Parathyroid adenoma (tissue), 2 donors: ENCODE data around the gene FOXN3.

ENCODE experiments used
- H2AFZ ChIP-seq: fragments of 300-600 bp; sonication (generic); one replicate; pipeline ENCODE4 v1.7.0; 2017; ENCODE audit warnings: antibody characterized with exemption, mild to moderate bottlenecking
- H3K27ac ChIP-seq: fragments of 300-600 bp; sonication (generic); one replicate; pipeline ENCODE4 v1.7.0; 2017
- H3K27me3 ChIP-seq: fragments of 300-600 bp; sonication (generic); one replicate; pipeline ENCODE4 v1.7.0; 2017; ENCODE audit warnings: low read length; ENCODE audit not compliant: control insufficient read depth, insufficient read depth
- H3K36me3 ChIP-seq: fragments of 300-600 bp; sonication (generic); one replicate; pipeline ENCODE4 v1.7.0; 2017; ENCODE audit warnings: low read length; ENCODE audit not compliant: control insufficient read depth, insufficient read depth
- H3K4me1 ChIP-seq: fragments of 300-600 bp; sonication (generic); one replicate; pipeline ENCODE4 v1.7.0; 2017; ENCODE audit warnings: control low read depth
- H3K4me2 ChIP-seq: fragments of 300-600 bp; sonication (generic); one replicate; pipeline ENCODE4 v1.7.0; 2017; ENCODE audit warnings: low read length
- H3K4me3 ChIP-seq: fragments of 300-600 bp; sonication (generic); one replicate; pipeline ENCODE4 v1.7.0; 2017; ENCODE audit warnings: low read depth, low read length
- H3K79me2 ChIP-seq: fragments of 300-600 bp; sonication (generic); one replicate; pipeline ENCODE4 v1.7.0; 2017; ENCODE audit warnings: control low read depth
- H3K9ac ChIP-seq: fragments of 300-600 bp; sonication (generic); one replicate; pipeline ENCODE4 v1.7.0; 2017; ENCODE audit warnings: mild to moderate bottlenecking
- H3K9me3 ChIP-seq: fragments of 300-600 bp; sonication (generic); one replicate; pipeline ENCODE4 v1.7.0; 2017; ENCODE audit warnings: low read length; ENCODE audit not compliant: control insufficient read depth
- CTCF ChIP-seq: fragments of 300-600 bp; sonication (generic); IDR thresholded peaks from one replicate; pipeline ENCODE4 v1.7.0; 2017; ENCODE audit warnings: antibody characterized with exemption, mild to moderate bottlenecking
- donor health status: primary hyperparathyroidism.

Gene FOXN3

GRCh38 chr14:89356927-89357326 is 60.1 kb downstream of the FOXN3 start:
- Histone ChIP-seq H2AFZ (no peak overlapping the region), H3K79me2 (peaks cover 13% of the 10 kb centered on the region), H3K36me3 (no peaks in the 10 kb centered on the region), H3K4me1 (peaks cover 9% of the 10 kb centered on the region), H3K4me2 (no peak overlapping the region), H3K9ac (no peak overlapping the region), H3K4me3 (no peak overlapping the region), H3K9me3 (no peaks in the 10 kb centered on the region), H3K27ac (no peak overlapping the region), H3K27me3 (no peaks in the 10 kb centered on the region)
- TF ChIP-seq CTCF: no peak

DNA sequence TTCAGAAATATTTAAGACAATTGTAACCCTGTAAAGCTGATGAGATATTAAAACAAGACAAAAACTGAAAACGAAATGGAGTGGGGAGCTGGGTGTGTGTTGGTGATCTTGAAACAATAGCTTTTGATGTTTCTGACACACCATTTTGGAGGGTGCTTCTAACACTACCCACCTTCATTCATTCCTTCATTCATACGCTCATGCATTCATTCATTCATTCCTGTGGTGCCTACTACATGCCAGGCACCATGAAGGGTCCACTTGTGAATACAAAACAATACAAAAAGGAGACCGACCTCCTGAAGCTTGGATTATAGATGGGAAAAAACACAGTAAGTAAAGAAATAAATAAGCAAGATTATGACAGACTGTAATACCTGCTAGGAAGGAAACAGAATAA is 60.5 kb downstream of the FOXN3 start:
- H3K27ac ChIP-seq: no peak overlapping the region
- H3K4me1 ChIP-seq: peaks cover 13% of the 10 kb centered on the region
- no peaks in the 10 kb centered on the region for H3K36me3 ChIP-seq
- H3K9me3 ChIP-seq: no peaks in the 10 kb centered on the region
- H3K4me2 ChIP-seq: no peak overlapping the region
- H3K4me3 ChIP-seq: no peak overlapping the region
- H3K9ac ChIP-seq: no peak overlapping the region
- H3K27me3 ChIP-seq: no peaks in the 10 kb centered on the region
- no peak overlapping the region for H2AFZ ChIP-seq
- TF ChIP-seq CTCF: no peak
- peaks cover 13% of the 10 kb centered on the region for H3K79me2 ChIP-seq

DNA sequence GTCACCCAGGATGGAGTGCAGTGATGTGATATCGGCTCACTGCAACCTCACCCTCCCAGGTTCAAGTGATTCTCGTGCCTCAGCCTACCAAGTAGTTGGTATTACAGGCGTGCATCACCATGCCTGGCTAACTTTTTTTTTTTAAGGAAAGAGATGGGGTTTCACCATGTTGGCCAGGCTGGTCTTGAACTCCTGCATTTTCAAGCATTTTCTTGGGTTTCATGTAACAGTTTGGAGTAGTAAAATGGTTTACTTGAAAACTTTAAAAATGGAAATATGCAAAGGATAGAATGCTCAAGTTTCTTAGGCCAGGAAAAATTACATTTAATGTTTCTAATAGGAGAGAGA is 63.3 kb downstream of the FOXN3 start:
- Histone ChIP-seq H2AFZ (no peak overlapping the region), H3K9ac (no peak overlapping the region), H3K4me2 (no peak overlapping the region), H3K4me3 (no peak overlapping the region), H3K79me2 (peaks cover 15% of the 10 kb centered on the region), H3K9me3 (no peaks in the 10 kb centered on the region), H3K27me3 (no peaks in the 10 kb centered on the region), H3K4me1 (peaks cover 15% of the 10 kb centered on the region), H3K36me3 (no peaks in the 10 kb centered on the region), H3K27ac (no peak overlapping the region)
- TF ChIP-seq CTCF: no peak

DNA sequence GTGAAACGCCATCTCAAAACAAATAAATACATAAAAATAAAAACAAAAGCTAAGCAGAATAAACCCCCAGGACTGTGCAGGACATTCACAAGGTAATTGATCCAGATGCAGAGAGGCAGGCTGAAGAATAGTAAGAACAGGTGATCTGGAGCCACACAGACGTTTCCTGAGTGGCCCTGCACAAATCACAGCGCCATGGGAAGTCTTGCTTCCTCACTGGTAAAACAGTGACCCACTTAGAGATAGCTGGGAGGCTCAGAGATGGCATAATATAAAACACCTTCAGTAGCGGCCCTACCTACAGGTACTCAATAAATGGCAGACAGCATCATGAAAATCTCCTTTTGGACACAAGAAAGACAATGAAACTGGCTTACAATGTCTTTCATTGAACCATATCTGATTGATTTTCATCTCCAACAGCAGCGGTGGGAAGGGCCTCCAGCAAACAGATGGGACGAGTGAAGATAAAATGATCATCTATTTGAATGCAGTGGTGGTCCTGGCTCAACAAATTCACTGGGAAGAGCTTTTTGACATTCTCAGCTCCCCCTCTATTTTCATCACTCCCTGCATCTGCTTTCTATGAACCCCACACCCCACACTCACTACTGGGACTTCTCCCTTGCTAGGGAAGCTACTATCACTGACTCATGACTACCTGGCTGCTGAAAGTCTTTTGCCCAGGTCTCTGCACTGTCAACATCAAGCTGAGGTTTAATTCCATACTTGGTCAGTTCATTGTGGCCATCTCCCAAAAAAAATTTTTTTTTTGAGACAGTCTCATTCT is 63.9 kb downstream of the FOXN3 start:
- Histone ChIP-seq H3K4me1 (peaks cover 15% of the 10 kb centered on the region), H3K9ac (no peak overlapping the region), H3K79me2 (peaks cover 15% of the 10 kb centered on the region), H3K27ac (no peak overlapping the region), H3K36me3 (no peaks in the 10 kb centered on the region), H2AFZ (no peak overlapping the region), H3K9me3 (no peaks in the 10 kb centered on the region), H3K4me3 (no peak overlapping the region), H3K4me2 (no peak overlapping the region), H3K27me3 (no peaks in the 10 kb centered on the region)
- no peak for TF ChIP-seq CTCF
